HepG2 (cell line): ENCODE measurements around the gene EFCAB8. TPM values are rescaled to one million over a fixed set of nuclear protein-coding genes. Genes with fewer than 3 reads are reported as not detected.

Experiments used
- AHDC1 ChIP-seq: sonication (generic); formaldehyde crosslinking; IDR thresholded peaks from 2 replicates; pipeline ENCODE4 v1.5.1; 2020; ENCODE audit warnings: mild to moderate bottlenecking, missing genetic modification reagents, borderline replicate concordance
- ATF1 ChIP-seq: IDR thresholded peaks from 2 replicates; pipeline ENCODE4 v1.6.1; 2016; ENCODE audit warnings: mild to moderate bottlenecking, control low read depth
- HMGXB4 ChIP-seq, 2 experiments: sonication (generic) in 1 of 2; formaldehyde crosslinking in 1 of 2; IDR thresholded peaks; 2 replicates each; pipeline versions ENCODE4 v1.4.0 to v1.6.1; 2018 to 2020; ENCODE audit warnings: missing genetic modification reagents in 2 of 2, borderline replicate concordance in 1 of 2, low read depth in 1 of 2, mild to moderate bottlenecking in 1 of 2, missing biosample characterization in 1 of 2
- ISX ChIP-seq: sonication (generic); formaldehyde crosslinking; conservative IDR thresholded peaks from 2 replicates; pipeline ENCODE4 v1.5.0; 2020; ENCODE audit warnings: missing genetic modification reagents
- POGK ChIP-seq: sonication (generic); formaldehyde crosslinking; conservative IDR thresholded peaks from 2 replicates; pipeline ENCODE4 v1.8.0; 2022; ENCODE audit warnings: mild to moderate bottlenecking, moderate library complexity, missing genetic modification reagents
- SRSF1 ChIP-seq: fragments of 200-400 bp; formaldehyde crosslinking; optimal IDR thresholded peaks from 2 replicates; pipeline ENCODE3; 2017; ENCODE audit warnings: mild to moderate bottlenecking, low read depth, low read length, moderate library complexity
- ZBTB42 ChIP-seq: sonication (generic); formaldehyde crosslinking; IDR thresholded peaks from 2 replicates; pipeline ENCODE4 v1.5.0; 2020; ENCODE audit warnings: mild to moderate bottlenecking, missing genetic modification reagents
- ZNF142 ChIP-seq: sonication (generic); formaldehyde crosslinking; IDR thresholded peaks from 2 replicates; pipeline ENCODE4 v1.4.0; 2020; ENCODE audit warnings: missing genetic modification reagents
- polyA plus RNA-seq, 8 experiments: library from polyadenylated mRNA; depleted of rRNA in 3 of 8; stranded (reverse) in 7 of 8; unstranded in 1 of 8; fragments of >200 nt; fragmentation: Illumina TruSeq in 4 of 8; extraction: Trizol in 4 of 8; gene quantifications; 2 replicates each; pipeline versions ENCODE4 v1.2.1 to v1.2.3, GENCODE V29; 2011 to 2016; ENCODE audit warnings: low read depth in 4 of 8, missing spikeins in 1 of 8, mixed read lengths in 1 of 8; ENCODE audit not compliant: insufficient read depth in 1 of 8
- total RNA-seq, 5 experiments: library from RNA; depleted of rRNA; stranded (reverse); fragments of >200 nt; fragmentation: Illumina TruSeq; extraction: Trizol; gene quantifications; 2 replicates each; pipeline ENCODE4 v1.2.3, GENCODE V29; 2016; ENCODE audit warnings: low read depth in 1 of 5

Gene EFCAB8
- total and polyA plus RNA-seq, 2 of the 13 experiments (the other 11 are each of a cell fraction or from before 2014, with no cell fraction given): 0.15 to 0.22 TPM

- TF ChIP-seq ZNF142 (CRISPR knock-in tag): no peak
- 0 out of 2 replicates have a peak, but pooled peaks have one; percentile 20 for TF ChIP-seq ZBTB42 (CRISPR knock-in tag)
- TF ChIP-seq POGK: no peak
- TF ChIP-seq HMGXB4 (CRISPR knock-in tag; IDR thresholded peaks at IDR 0.05; ENCODE audit: borderline replicate concordance in 1 of 2, low read depth in 1 of 2): no peak; a peak in 1 of 4 replicates
- no peak for TF ChIP-seq ATF1 (CRISPR knock-in tag)
- TF ChIP-seq ISX: no peak
- no peak for TF ChIP-seq AHDC1 (CRISPR knock-in tag)
- no peak for TF ChIP-seq SRSF1
Observed at GRCh38 chr20:33006776-33007375, 148.2 kb downstream of the EFCAB8 start (continued).
